Cardiac fibroblast (primary cell): ENCODE data around the gene ZNF385D.
"Not testable (repeated sequence)": the region's sequence is repeated elsewhere in the genome, so short reads cannot be mapped to it uniquely, and the experiment has no call there.

Experiments used
- DNase-seq, 2 donors: peaks; one replicate each; pipeline versions ENCODE4 v3.0.0 to v3.0.0-alpha.2; 2010; ENCODE audit warnings: low read depth in 2 of 2
- H3K4me3 ChIP-seq, 2 donors: replicated peaks in 1 of 2; 1 replicate in 1 of 2; 2 replicates in 1 of 2; pipeline ENCODE4 v1.5.1; 2011; ENCODE audit warnings: low read depth in 2 of 2, low read length in 2 of 2, mild to moderate bottlenecking in 2 of 2, moderate library complexity in 1 of 2
- CTCF ChIP-seq: IDR thresholded peaks from one replicate; pipeline ENCODE4 v1.5.1; 2011; ENCODE audit warnings: low read depth, mild to moderate bottlenecking, low read length, inconsistent platforms

Gene ZNF385D

DNA sequence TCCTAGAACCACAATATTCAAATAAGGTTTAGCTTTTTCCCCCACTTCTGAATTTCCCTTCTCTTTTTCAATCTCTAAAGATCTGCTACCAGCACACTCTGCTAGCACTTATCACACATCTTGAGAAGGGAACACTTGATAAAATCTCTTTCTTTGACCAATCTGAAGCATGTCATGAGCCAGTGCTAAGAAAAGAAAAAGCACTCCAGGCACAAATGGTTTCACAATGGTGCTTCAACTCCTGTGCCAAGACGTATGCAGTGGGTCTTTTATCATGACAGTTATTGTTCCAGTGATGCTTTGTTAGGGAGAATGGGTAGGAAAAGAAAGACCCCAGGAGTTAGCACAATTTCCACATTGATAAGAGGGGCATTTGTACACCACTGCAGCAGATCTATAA, 248.4 kb downstream of the ZNF385D start:
- no peak for DNase-seq
- no peak for TF ChIP-seq CTCF
- H3K4me3 ChIP-seq: no peak overlapping the region

- no peak for TF ChIP-seq CTCF
- no peak for DNase-seq
- no peak overlapping the region for H3K4me3 ChIP-seq
Observed at GRCh38 chr3:21500834-21501233, 250.2 kb downstream of the ZNF385D start.

DNA sequence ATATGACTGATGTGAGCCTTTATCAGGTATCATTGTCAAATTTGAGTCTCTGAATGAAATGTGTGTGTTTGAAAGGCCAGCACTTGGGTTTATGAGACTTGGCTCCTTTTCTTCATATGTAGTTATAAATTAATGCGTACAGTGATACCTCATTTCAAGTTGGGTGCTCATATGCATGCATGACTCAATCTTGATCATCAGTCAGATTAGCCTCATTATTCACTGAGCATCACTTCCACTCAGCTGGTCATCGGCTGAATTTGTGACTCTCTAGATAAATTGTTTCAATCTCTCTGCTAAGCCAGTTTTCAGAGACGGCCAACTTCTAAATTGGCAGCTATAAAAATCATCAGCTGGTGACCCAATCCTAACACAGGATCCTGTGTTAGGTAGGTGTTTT, 260.3 kb downstream of the ZNF385D start:
- not testable (repeated sequence) for DNase-seq, H3K4me3 ChIP-seq

GRCh38 chr3:21487520-21487919, 263.5 kb downstream of the ZNF385D start:
- no peak for DNase-seq
- H3K4me3 ChIP-seq: no peak overlapping the region
- no peak for TF ChIP-seq CTCF

GRCh38 chr3:21486024-21486935, 264.7 kb downstream of the ZNF385D start:
- H3K4me3 ChIP-seq, DNase-seq: not testable (repeated sequence)

DNA sequence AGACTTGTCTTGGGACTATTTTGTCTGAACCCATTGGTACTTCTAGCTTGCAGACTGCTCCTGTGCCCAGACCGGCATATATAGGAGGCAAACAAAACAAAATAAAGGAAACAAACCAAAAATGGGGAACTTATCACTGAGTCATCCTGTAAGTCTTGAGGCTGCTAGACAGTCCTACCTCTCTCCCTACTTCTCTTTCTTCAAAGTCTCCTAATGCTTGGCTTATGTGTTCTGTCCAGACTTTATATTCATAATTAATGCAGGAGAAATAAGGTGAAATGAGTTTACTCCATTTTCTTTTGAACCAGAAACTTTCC, 266.2 kb downstream of the ZNF385D start:
- no peak for TF ChIP-seq CTCF
- no peak for DNase-seq

DNA sequence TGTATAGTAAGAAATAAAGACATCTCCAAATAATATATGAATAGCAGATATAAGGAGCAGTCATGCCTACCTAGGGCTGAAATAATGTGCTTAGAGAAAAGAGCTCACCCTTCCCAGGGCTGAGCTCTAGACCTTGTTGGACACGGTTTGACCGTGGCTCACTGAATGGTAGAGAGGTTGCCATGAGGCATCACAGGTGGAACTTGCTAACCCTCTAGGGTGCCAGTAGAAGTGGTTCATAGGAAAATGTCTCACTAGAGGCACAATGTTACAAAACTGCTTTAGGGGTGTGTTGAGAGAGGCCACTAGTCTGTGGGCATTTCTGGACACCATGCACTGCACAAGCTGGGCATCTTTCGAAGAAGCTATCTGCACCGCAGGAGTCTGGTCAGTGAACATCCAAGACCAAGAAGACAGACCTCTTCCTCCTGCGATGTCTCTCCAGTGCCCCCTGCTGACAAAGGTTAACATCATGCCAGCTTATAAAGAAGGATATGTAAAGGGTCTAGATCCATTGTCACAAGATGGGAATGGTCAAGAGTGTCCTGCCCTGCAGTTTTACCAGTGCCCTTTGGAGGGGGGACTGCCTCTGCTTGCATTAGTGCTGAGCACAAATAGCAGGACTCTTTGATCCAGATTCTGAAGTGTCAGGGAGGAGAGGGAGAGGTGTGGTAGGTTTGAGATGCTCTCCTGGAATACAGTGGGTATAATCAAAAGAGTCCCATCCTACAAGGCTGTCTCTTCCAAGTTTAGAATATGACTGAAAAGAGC, 266.8 kb downstream of the ZNF385D start:
- H3K4me3 ChIP-seq: no peak overlapping the region
- TF ChIP-seq CTCF: peak; percentile 84
- peak; percentile 89 for DNase-seq

More for the DNA sequence above, 266.2 kb downstream of the ZNF385D start:
- no peak overlapping the region for H3K4me3 ChIP-seq

- DNase-seq: no peak
- no peak overlapping the region for H3K4me3 ChIP-seq
Observed at GRCh38 chr3:21481991-21482390, 269.0 kb downstream of the ZNF385D start.

More at GRCh38 chr3:21481991-21482390, 269.0 kb downstream of the ZNF385D start:
- no peak for TF ChIP-seq CTCF
